C4-2B (cell line): Measurements from ENCODE around the gene HAUS1.
A peak's percentile ranks its signal among the peaks of the same experiment; 100 is the strongest.

Experiments
- CTCF ChIP-seq: fragments of 450-650 bp; conservative IDR thresholded peaks from 2 replicates; pipeline ENCODE4 v1.5.1; 2017; ENCODE audit warnings: mild to moderate bottlenecking
- ZFX ChIP-seq: fragments of 450-650 bp; IDR thresholded peaks from 2 replicates; pipeline ENCODE4 v1.6.1; 2017

GRCh38 chr18:46104128-46104911, at the start of gene HAUS1:
- TF ChIP-seq CTCF: no peak
- TF ChIP-seq ZFX: peak; percentile 47; the same call in 1 of the 2 replicates
